GM21786 (cell line): ENCODE results near the gene TRAPPC2.
"Not testable (repeated sequence)": the region's sequence is repeated elsewhere in the genome, so short reads cannot be mapped to it uniquely, and the experiment has no call there.

Experiments used
- ATAC-seq: cut with Tn5 transposase; IDR thresholded peaks from one replicate; pipeline ENCODE4 v1.9.1; 2021; ENCODE audit not compliant: unreplicated experiment

The TRAPPC2 gene

GRCh38 chrX:13699183-13699826, 35.1 kb downstream of the TRAPPC2 start:
- peak; percentile 44 for ATAC-seq

GRCh38 chrX:13698432-13698831, 36.0 kb downstream of the TRAPPC2 start:
- no peak for ATAC-seq

GRCh38 chrX:13697976-13698375, 36.4 kb downstream of the TRAPPC2 start:
- no peak for ATAC-seq

DNA sequence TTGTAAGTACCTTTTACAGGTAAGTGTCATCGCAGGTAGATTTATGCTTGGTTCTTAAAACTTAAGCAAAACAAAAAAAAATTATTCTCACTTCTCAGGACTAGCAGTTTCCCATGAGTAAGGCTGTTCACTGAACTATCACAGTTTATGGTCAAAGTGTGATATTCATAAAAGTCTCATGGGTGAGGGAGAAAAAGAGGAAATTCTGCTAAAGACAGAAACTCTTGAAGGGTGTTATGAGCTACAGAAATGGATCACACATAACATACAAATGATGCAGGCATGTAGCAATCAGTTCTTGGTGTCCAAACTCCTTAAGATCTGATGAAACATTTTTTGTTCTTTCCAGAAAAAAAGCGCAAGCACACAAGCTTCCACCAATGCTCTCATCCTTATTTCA, 37.0 kb downstream of the TRAPPC2 start:
- peak; percentile 60 for ATAC-seq

GRCh38 chrX:13695601-13696115, 38.8 kb downstream of the TRAPPC2 start:
- ATAC-seq = no peak

- ATAC-seq = no peak
Observed at GRCh38 chrX:13694983-13695382, 39.4 kb downstream of the TRAPPC2 start.

GRCh38 chrX:13694359-13694758, 40.1 kb downstream of the TRAPPC2 start:
- ATAC-seq = no peak

DNA sequence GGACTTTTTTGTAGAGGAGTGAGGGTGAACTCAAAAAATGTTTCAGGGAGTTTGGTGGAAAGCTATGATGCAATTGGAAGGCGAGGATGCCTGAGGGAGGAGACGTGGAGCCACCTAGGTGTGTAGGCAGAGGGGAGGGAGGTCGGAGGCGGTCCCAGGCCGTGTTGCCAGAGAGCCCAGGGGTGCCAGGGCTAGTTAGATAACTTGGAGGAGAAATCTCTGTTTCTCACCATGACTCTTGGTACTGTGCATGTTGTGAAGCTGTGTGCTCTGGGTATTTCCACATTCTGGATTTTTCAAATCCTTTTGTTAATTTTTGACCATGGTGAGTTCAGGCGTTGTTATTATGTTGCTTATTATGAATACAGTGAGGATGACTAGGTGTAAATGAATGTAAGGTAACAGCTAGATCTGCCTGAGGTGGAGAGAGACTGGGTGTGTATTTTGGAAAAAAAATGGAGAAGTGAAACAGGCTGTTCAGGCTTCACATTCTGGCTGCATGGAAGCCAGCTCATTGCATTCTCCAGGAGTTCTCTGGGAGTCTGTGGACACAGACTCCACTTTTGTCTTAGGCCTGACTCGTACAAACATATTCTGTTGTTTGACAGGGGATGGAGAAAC, 41.0 kb downstream of the TRAPPC2 start:
- ATAC-seq = no peak

DNA sequence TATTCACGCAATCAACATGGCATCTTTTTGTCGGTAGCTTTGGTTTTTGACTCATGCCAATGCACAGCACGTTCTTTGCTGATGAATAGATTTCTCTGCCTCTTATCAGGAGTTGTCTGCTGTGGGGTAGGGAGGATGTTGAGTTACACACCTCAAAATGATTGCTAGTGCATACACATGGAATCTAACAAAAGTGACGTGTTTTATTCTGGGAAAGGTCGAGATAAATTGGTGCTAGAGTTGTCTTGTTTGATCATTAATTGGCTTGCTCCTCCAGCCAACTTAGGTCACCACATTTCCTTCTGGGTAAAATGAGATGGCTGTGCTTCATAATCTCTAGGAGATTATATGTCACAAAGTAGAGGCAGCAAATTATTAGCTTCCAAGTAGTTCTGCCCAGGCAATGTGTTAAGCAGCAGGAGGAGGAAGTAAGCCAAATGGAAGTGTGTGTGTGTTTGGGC, 41.6 kb downstream of the TRAPPC2 start:
- no peak for ATAC-seq

- no peak for ATAC-seq
Observed at GRCh38 chrX:13691841-13692371, 42.5 kb downstream of the TRAPPC2 start.

DNA sequence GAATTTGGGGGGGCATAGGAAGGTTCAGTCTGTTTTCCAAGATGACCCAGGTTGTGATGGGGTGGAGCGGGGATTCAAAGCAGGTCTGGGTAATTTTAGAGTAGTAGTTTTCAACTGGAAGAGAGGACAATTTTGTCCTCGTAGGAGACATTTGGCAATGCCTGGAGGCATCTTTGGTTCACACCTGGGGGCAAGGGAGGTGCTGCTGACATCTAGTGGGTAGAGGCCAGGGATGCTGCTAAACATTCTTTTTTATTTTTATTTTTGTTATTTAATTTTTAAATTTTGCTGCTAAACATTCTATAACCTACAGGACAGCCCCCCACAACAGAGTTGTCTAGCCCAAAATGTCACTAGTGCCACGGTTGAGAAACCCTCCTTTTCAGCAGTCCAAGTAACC, 43.6 kb downstream of the TRAPPC2 start:
- ATAC-seq = no peak

DNA sequence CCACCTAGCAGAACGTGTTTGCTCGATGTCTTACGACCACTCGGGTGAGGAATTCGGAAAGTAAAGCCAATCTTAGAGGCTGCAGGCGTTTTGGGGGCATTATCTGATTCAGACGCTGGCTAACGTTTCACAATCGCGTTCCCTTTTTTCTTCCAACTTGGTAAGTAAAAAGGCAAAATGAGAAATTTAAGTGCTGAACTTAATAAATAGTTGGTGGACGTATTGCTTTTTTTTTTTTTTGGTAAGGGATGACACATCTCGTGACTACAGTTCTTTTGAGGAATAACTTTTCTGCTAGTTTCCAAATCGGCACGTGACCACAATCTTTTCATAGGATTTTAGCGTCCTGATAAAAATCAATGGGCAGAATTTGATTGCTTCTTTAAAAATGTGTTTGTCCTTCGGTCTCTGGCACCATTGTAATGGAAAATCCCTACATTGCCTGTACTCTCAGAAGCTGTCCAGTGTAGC, 44.6 kb downstream of the TRAPPC2 start:
- ATAC-seq = no peak

GRCh38 chrX:13688958-13689740, 45.3 kb downstream of the TRAPPC2 start, which contains the start of gene RAB9A:
Gene RAB9A, plus strand, starts transcription at chrX:13689128. Its CDS starts 19,619 bp downstream, at chrX:13708747.
- peak; percentile 68 for ATAC-seq

DNA sequence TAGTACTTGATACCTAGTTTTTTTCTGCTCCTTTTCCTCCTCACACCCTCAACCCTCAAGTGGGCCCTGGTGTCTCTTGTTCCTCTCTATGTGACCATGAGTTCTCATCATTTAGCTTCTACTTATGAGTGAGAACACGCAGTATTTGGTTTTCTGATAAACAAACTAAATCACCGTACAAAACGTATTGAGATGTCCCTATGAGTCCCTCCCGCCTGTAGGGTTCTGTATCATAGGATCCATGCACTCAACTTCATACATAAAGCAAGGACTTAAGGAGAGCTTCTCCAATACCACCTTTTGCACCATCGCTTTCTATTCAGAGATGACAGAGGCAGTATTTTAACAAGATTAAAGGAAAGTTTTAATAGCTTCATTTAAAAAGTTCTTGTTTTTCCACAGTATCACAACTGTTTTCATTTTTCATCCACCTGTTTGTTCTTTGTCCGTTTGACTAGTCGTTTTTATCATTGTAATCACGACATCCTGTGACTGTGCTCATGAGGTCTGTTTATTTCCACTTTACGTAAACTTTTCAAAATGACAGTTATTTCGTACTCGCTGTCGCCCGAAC, 45.9 kb downstream of the TRAPPC2 start:
- ATAC-seq = no peak

DNA sequence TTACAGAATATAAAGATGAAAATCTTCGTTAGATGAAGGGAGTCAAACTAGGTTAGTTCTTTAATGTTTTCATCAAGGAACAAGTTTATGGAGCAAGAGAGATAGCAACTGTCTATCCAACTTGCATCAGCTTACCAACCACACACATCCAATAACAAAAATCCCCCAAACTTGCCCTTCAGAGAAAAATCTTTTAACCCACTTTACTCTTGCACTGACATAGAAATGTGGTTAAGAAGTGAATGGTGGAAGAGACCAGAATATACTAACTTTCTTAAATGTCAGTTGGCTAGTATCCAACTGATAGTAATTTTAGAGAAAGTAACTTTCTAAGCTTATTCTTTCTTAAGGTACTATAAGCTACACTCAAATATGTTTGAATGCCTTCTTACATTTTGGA, 47.2 kb downstream of the TRAPPC2 start:
- ATAC-seq = no peak

GRCh38 chrX:13685126-13685763, 49.2 kb downstream of the TRAPPC2 start:
- ATAC-seq = no peak

- no peak for ATAC-seq
Observed at GRCh38 chrX:13684361-13684760, 50.1 kb downstream of the TRAPPC2 start.

GRCh38 chrX:13681595-13681994, 52.8 kb downstream of the TRAPPC2 start:
- no peak for ATAC-seq

- ATAC-seq = not testable (repeated sequence)
Observed at GRCh38 chrX:13679700-13680099, 54.7 kb downstream of the TRAPPC2 start.

- ATAC-seq = no peak
Observed at GRCh38 chrX:13676885-13677284, 57.5 kb downstream of the TRAPPC2 start.
